Measurements from ENCODE around the gene PTPRQ.

DNA sequence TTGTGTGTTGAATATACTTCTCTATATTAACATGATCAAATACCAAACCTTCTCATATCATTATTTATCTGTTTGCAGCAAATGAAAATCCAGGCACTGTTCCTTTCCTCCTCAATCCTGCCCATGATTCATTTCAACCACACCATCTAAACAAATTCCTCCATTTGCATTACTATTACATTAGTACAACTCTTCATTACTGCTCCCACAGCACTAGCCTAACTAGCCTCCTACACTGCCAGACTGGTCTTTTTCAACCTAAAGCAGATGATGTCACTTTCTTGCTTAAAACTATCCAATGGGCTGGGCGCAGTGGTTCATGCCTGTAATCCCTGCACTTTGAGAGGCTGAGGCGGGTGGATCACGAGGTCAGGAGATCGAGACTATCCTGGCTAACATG, 146.1 kb downstream of the PTPRQ start:
- no peak for TF ChIP-seq GATA3 (IDR thresholded peaks at IDR 0.05; ENCODE audit: low read depth, low read length)
- TF ChIP-seq GATA2 (IDR thresholded peaks at IDR 0.05; ENCODE audit: low read depth, low read length), result no peak

Data from SH-SY5Y (cell line).